Activated CD4-positive, alpha-beta T cell treated with anti-CD3 and anti-CD28 coated beads, Interleukin-2, Interleukin-4, amounts not matched to agents 100 ng/mL and 50 ng/mL, durations not matched to agents 16 hours and 8 hours (primary cell): ENCODE data around the gene SPATA24.
"Not testable (repeated sequence)": the region's sequence is repeated elsewhere in the genome, so short reads cannot be mapped to it uniquely, and the experiment has no call there.

Source experiments
- DNase-seq: peaks from one replicate; pipeline ENCODE4 v3.0.0-alpha.2; 2020; ENCODE audit warnings: low spot score

SPATA24 gene

GRCh38 chr5:139394654-139395566, 9.0 kb downstream of the SPATA24 start, which contains the start of gene PROB1:
Gene PROB1, minus strand, starts transcription at chr5:139395104. Its CDS starts 23 bp downstream, at chr5:139395081.
- no peak for DNase-seq

- peak; percentile 78 for DNase-seq
Observed at GRCh38 chr5:139394123-139394653, 9.7 kb downstream of the SPATA24 start.

GRCh38 chr5:139393497-139394122, 10.3 kb downstream of the SPATA24 start:
- DNase-seq = no peak

GRCh38 chr5:139392678-139393496, 11.0 kb downstream of the SPATA24 start:
- peak; percentile 90 for DNase-seq

GRCh38 chr5:139392324-139392677, 11.6 kb downstream of the SPATA24 start:
- no peak for DNase-seq

GRCh38 chr5:139391570-139392323, 12.1 kb downstream of the SPATA24 start:
- peak; percentile 68 for DNase-seq

DNA sequence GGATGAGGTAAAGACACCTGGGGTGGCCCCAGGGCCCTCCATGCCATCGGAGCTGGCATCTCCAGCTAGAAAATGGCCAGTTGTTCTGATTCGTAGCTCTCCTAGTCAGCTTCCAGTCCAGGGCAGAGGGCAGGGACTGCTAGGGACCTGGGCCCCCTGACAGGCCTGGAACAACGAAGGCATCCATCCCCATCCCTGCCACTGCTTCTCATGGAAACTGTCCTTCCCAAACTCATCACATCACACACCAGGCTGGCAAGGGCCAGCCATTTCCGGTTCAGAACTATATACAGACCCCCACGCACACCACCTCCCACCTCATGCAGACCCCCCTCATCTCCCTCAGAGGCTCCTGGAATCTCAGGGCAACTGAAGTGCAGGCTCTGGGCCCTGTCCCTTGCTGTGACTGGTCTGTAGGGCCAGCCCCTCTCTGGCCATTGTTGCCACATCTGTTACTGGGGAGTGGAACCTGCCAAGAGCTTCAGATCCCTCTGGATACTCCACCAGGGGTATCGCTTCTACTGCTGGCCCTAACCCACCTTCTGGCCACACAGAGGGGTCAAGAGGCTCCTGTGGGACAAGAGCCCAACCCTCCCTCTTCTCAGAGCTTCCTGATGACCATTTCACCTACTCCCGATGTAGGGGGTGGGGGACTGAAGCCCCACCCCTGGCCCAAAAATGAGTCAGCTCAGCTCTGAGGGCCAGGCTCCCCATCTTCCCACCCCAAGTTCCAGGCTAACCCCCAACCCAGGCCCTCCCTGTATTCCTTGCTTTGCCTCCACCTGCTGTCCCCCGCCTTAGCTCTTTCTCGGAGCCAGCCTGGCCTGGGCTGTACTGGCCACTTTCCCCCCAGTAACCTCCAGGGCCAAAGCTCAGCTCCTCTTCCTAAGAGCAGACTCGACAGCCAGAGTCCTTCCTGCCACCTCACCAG, 13.0 kb downstream of the SPATA24 start:
- no peak for DNase-seq

GRCh38 chr5:139389701-139390638, 13.9 kb downstream of the SPATA24 start, which contains the start of gene MZB1:
Gene MZB1, minus strand, starts transcription at chr5:139389913. Its CDS starts 57 bp downstream, at chr5:139389856.
- DNase-seq = peak; percentile 86

DNA sequence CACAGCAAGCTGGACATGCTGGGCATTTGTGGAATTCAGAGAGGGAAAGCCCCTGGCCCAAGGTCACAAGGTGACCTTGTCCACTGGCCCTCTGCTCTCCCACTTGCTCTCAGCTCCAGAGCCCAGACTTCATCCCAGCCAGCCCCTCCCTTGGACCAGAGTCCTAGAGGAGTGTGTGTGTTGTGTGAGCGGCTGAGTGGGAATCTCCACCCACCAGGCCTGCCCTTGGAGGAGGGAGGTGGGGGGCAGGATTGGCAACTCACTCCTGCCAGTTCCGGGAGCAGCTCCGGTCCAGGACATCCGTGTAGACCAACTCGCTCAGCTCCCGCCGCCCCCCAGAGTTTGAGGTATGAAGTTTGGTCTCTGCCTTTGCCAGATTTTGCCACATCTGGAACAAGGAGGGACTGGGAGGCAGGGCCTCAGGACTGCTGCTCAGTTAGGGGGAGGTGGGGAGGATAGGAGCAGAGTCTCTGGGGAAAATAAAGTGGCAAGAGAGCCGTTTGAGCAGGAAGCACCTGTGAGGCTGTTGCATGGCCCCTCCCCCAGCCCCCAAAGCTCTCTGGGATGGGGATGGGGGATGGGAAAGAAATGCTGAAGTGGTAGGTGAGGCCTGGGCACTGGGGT, 15.6 kb downstream of the SPATA24 start:
- DNase-seq = no peak

DNA sequence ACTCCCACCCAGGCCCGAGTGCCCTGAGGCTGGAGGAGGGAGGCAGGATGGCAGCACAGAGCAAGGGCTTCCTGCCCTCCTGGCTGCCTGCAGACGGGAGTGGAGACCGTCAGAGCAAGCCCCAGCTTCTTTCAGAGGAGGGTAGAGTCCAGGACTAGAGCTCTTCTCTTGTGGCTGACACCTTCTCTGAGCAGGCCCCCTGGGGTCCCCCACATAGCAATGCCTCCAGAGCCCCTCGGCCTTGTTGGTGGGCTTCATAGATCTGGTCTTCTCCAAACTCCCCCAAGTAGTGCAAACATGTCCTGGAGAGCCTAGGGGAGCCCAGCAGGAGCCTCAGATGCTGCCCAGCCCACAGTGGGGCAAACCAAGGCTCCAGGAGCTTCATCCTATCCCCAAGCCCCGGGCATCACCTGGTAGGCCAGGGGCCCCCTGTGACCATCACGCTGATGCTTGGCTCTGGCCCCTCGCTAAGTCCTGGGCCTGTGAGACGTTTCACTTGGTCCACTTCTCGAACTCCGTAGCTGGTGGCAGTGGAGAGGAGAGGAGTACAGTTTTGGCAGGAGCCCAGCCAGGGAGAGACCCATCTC, 16.2 kb downstream of the SPATA24 start:
- DNase-seq = no peak

DNA sequence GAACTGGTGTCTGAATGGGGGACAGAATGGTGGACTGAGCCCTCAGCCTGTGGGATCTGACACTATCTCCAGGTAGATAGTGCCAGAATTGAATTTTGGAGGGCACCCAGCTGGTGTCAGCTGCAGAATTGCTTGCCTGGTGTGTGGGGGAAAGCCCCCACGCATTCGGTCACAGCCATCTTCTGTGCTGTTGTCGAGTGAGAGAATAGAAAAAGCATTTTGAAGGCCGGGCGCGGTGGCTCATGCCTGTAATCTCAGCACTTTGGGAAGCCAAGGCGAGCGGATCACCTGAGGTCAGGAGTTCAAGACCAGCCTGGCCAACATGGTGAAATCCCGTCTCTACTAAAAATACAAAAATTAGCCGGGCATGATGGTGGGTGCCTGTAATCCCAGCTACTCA, 16.9 kb downstream of the SPATA24 start:
- DNase-seq = not testable (repeated sequence)

DNA sequence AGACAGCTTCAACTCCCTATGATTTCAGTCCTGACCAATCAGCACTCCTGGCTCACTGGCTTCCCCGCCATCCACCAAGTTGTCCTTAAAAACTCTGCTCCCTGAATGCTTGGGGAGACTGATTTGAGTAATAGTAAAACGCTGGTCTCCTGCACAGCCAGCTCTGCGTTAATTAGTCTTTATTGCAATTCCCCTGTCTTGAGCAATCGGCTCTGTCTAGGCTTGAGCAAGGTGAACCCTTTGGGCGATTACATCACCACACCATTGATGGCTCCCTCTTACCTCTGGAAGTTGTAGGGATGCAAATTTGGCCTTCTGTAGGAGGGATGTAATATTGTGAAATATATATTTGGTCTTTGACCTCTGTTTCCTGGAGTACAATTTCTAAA, 17.8 kb downstream of the SPATA24 start:
- DNase-seq = no peak

DNA sequence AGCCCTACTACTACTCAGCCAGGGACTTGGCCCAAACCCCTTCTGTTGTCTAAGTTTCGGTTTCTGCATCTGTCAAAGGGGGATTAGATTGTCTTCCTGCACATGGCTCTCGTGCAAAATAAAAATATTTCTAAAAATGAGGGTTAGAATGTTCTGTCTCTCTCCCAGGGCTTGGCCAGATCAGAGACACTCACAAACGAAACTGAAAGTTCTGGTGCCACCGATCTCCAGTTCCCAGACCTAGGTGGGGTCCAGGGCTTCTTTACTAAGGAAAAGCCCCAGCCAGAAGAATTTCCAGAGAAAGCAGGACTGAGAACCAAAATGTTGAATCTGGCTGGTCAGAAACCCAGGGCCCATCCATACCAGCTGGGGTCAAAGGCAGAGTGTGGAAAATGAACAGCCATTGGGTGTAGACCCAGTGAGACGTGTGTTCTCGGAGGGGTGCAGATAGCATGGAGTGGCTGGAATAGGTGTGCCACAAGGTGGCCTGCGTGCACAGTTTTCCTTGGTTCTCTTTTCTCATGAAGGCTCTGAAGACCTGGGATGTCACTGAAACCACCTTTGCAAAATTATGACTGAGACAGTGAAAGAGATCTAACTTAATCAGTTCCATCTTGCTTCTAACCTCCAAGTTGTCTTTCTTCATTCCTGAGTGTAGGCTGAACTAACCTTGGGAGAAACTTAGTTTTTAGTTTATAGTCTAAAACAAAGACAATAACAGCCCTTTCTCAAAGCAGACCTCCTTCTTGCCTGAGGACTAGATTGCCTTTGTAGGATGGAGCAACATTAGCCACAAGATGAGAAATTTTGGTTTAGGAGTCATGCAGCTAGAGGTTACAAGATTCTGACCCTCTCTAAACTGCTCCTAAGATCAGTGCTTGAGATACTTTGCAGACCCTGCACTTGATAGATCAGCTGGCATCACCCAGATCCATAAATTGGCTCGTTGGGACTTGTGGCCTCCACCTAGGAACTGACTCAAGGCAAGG, 18.5 kb downstream of the SPATA24 start:
- DNase-seq = no peak

DNA sequence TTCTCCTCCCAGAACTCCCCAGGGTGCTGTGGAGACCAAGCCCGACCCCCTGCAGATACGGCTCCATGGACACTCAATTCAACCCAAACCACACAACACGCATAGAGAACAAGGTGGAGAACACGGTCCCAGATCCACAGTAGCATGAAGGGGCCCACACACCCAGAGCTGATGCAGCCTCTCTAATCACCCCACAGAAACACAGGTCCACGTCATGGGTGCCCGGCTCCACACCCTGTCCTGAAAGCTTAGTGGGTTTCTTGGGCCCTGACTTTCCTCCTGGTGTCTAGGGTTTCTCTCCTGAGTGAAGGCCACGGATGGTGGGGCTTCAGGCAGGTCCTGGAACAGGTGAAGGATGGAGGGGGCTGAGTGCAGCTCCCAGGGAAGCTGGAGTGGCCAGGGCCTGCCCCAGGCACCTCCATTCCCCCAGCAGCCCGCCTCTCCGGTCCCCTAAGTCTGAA, 19.3 kb downstream of the SPATA24 start:
- no peak for DNase-seq

- DNase-seq = no peak
Observed at GRCh38 chr5:139383993-139384590, 19.8 kb downstream of the SPATA24 start.

DNA sequence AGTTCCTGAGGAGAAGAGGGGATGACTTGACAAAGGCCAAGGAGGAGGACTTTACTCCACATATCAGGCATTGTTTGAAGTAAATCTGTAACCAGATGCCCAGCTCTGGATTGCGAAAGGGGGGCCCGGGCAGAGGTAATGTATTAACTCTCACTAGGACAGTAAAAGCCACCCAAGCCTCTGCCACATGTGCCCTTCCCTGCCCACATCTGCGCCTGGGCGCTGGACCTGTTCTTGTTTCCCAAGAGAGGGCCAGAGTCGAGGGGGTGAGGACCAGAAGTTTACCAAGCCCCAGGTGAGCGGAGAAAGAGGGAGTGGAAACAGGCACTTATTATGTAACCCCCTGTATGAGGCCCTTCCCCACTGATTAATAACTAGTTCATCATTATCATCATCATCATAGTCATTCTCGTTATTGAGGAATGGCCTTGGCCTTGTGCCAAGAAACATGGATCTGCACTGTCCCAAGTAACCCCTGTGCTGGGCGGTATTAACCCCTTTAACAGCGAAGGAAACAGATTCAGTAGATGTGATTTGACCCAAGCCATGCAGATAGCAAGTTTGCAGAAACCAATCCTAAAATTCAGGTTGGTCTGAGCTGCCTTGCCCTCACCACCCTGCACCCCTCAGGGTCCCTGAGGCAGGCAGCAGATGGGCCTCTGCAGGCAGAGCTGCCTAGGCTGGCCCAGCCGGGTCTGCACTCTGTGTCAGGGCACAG, 20.5 kb downstream of the SPATA24 start, which contains the start of gene SLC23A1:
Gene SLC23A1, minus strand, starts transcription at position 23 of the 718 bp plus-strand sequence. CDS start 44 bp downstream, outside the sequence.
- no peak for DNase-seq
